Measurements from ENCODE around the gene TPM1. TPM values are rescaled to one million over a fixed set of nuclear protein-coding genes. Genes with fewer than 3 reads are reported as not detected.

TPM1 gene
- 106 and 114 TPM in 2 replicates for total RNA-seq

GRCh38 chr15:63041974-63042876, at the start of gene TPM1:
Gene TPM1, plus strand, starts transcription at chr15:63042747. Its CDS starts 83 bp downstream, at chr15:63042830.

Other genes starting within 250 kb of the TPM1 start
- 16.1 and 22.2 TPM in 2 replicates for gene LACTB, start 79.1 kb downstream of the TPM1 start, total RNA-seq
- 122 and 134 TPM in 2 replicates for gene RPS27L, start 114.7 kb downstream of the TPM1 start, total RNA-seq
- gene RAB8B, start 146.9 kb downstream of the TPM1 start, total RNA-seq, result 8.6 and 18.8 TPM in 2 replicates
- 4.7 and 5.9 TPM in 2 replicates for gene APH1B, start 234.9 kb downstream of the TPM1 start, total RNA-seq

Data from hair follicular keratinocyte (primary cell).